ENCODE data around the gene ATP1A3.
A peak's percentile ranks its signal among the peaks of the same experiment; 100 is the strongest.
"Not testable (repeated sequence)": the region's sequence is repeated elsewhere in the genome, so short reads cannot be mapped to it uniquely, and the experiment has no call there.

Gene ATP1A3

DNA sequence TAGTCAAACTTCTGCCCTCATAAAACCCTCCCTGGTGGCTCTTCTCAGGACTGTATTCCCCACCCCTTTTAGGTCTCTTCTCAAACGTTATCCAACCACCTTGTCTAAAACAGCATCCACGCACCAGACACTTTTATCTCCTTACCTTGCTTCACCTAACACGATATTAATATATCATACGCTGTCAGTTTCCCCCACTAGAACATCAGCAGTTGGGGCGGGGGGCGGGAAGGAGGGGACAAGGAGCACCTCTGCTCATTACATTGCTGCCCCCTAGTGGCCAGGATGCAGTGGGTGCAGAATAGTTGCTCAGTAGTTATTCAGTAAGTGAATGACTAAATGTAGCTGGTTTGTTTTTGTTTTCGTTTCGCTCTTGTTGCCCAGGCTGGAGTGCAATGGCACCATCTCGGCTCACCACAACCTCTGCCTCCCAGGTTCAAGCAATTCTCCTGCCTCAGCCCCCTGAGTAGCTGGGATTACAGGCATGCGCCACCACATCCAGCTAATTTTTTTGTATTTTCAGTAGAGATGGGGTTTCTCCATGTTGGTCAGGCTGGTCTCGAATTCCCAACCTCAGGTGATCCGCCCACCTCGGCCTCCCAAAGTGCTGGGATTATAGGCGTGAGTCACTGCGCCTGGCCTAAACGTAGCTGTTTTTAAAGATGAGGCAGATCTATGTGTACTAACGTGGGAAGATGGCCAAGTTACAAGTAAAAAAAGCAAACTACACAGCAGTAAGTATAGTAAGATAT lies 40.8 kb upstream of the ATP1A3 start:
- H3K4me3 ChIP-seq (ENCODE audit: low read depth, low read length); in situ Hi-C loops (cut with HindIII; ENCODE audit: low sequenced_read_pairs): not testable (repeated sequence)
- peak; percentile 23 for DNase-seq (ENCODE audit: low read depth)
- TF ChIP-seq, protein P1, sequence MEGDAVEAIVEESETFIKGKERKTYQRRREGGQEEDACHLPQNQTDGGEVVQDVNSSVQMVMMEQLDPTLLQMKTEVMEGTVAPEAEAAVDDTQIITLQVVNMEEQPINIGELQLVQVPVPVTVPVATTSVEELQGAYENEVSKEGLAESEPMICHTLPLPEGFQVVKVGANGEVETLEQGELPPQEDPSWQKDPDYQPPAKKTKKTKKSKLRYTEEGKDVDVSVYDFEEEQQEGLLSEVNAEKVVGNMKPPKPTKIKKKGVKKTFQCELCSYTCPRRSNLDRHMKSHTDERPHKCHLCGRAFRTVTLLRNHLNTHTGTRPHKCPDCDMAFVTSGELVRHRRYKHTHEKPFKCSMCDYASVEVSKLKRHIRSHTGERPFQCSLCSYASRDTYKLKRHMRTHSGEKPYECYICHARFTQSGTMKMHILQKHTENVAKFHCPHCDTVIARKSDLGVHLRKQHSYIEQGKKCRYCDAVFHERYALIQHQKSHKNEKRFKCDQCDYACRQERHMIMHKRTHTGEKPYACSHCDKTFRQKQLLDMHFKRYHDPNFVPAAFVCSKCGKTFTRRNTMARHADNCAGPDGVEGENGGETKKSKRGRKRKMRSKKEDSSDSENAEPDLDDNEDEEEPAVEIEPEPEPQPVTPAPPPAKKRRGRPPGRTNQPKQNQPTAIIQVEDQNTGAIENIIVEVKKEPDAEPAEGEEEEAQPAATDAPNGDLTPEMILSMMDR (IDR thresholded peaks at IDR 0.05; ENCODE audit: low read depth, low read length, missing control alignments), result peak; percentile 86

DNA sequence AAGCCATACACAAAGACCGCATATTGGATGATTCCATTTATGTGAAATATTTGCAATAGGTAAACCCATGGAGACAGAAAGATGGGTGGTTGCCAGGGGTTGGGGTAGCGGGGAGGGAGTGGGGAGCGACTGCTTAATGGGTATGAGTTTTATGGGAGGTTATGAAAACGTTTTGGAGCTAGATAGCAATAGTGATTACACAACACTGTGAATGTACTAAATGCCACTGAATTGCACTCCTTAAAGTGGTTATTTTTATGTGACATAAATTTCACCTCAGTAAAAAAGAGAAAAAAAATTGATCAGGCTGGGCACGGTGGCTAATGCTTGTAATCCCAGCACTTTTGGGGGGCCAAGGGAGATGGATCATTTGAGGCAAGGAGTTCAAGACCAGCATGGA lies 39.4 kb upstream of the ATP1A3 start:
- DNase-seq (ENCODE audit: low read depth), result no peak
- in situ Hi-C loops (cut with HindIII; ENCODE audit: low sequenced_read_pairs), result no loop called here
- TF ChIP-seq, protein P1 (IDR thresholded peaks at IDR 0.05; ENCODE audit: low read depth, low read length, missing control alignments), result no peak
- no peak overlapping the region for H3K4me3 ChIP-seq (ENCODE audit: low read depth, low read length)

DNA sequence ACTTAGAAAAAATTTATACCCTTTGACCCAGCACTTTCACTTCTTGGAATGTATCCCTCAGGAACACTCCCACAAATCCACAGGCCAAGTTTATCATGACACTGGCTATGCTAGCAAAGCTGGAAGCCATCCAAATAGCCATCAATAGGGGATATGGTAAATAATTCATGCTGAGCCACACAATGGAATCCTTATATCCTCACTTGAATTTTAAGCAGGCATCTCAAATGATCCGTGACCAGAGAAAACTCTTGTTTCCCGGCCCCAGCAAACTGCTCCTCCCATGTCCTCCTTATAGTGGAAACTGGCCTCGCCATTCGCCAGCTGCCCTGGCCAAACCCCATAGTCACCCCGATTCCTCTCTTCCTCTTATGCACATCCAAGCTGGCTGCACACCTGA lies 38.4 kb upstream of the ATP1A3 start:
- in situ Hi-C loops (cut with HindIII; ENCODE audit: low sequenced_read_pairs), result no loop called here
- peak; percentile 70 for DNase-seq (ENCODE audit: low read depth)
- no peak overlapping the region for H3K4me3 ChIP-seq (ENCODE audit: low read depth, low read length)
- TF ChIP-seq, protein P1 (IDR thresholded peaks at IDR 0.05; ENCODE audit: low read depth, low read length, missing control alignments), result no peak

DNA sequence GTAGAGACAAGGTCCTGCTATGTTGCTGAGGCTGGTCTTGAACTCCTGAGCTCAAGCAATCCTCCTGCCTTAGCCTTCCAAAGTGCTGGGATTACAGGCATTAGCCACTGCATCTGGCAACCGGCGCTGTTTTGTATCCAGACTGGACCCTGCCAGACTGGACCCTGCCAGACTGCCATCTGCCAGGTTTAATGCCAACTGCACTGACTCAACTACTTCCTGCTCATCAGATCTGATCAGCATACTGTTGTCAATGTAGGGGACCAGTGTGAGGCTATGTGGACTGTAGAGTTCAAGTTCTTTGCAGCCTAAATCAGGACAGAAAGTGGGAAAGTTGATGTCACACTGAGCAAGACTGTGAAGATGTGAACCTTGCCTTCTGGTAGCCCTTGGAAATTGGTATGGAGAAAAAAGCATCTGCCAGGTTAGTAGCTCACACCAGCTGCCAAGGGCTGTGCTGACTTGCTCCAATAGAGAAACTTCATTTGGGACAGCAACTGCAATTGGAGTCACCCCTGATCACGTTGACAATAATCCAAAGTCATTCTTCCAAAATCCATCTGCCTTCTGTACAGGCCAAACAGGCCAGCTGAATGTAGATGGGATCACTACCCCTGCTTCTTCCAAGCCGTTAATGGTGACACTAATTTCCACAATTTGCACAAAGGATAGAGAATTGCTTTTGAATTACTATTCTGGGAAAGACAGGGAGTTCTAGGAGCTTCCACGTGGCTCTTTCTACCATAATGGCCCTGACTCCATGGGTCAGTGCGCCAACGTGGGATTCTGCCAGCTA lies 36.8 kb upstream of the ATP1A3 start:
- DNase-seq (ENCODE audit: low read depth), result no peak
- TF ChIP-seq, protein P1 (IDR thresholded peaks at IDR 0.05; ENCODE audit: low read depth, low read length, missing control alignments), result no peak
- no peak overlapping the region for H3K4me3 ChIP-seq (ENCODE audit: low read depth, low read length)
- in situ Hi-C loops (cut with HindIII; ENCODE audit: low sequenced_read_pairs), result no loop called here

DNA sequence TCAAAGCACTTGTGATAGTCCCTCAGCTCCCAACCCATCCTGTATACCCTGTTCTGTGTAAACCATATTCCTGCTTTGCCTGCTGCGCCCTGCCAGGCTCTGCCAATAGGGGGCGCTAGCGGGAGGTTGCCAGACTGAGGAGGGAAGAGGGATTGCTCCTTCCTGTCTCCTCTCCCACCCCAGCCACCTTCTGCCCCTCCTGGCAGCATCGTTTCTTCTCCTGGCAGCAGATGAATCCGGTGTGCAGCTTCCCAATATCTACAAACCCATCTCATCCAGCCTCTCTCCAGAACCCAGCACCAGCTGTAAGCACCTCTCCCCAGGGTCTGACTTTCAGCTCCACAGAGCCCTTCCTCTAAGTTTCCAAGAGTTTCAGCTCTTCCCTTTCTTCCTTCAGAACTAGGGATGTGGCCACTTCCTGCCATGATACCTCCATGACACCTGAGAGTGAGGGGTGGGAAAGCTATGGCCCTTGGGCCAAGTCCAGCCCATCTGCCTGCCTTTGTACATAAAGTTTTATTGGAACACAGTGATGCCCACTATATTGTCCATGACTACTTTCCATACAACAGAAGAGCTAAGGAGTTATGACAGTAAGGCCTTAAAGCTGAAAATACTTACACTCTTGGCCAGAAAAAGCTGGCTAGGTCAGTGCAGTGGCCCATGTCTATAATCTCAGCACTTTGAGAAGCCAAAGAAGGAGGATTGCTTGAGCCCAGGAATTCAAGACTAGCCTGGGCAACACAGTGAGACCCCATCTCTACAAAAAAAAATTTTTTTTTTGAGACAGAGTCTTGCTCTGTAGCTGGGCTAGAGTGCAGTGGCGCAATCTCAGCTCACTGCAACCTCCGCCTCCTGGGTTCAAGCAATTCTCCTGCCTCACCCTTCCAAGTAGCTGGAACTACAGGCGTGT lies 34.5 kb upstream of the ATP1A3 start:
- no peak overlapping the region for H3K4me3 ChIP-seq (ENCODE audit: low read depth, low read length)
- TF ChIP-seq, protein P1 (IDR thresholded peaks at IDR 0.05; ENCODE audit: low read depth, low read length, missing control alignments), result peak; percentile 37
- DNase-seq (ENCODE audit: low read depth), result no peak
- in situ Hi-C loops (cut with HindIII; ENCODE audit: low sequenced_read_pairs), result no loop called here

DNA sequence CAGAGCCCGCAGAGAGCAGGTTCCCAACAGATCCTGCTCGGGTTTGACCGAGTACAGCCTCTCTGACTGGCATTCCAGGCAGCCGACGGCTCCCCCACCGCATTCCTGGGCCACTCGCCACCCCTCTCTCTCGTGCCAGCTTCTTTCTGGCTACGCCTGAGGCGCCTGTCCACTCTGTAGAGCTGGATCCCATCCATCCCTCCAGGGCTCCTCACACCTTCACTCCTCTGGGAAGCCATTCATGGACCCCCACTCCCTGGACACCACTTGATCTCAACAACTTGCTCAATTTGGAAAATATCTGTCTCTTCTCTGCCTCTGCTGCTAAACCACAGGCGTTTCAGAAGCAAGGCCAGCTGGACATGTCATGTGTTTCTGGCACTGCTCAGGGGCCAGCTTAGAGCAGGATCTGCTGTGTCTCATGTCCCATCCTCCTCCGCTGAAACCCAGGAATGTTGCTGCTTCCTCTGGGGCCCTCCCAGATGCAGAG lies 30.6 kb upstream of the ATP1A3 start:
- in situ Hi-C loops (cut with HindIII; ENCODE audit: low sequenced_read_pairs), result no loop called here

More for the DNA sequence above, 30.6 kb upstream of the ATP1A3 start:
- TF ChIP-seq, protein P1 (IDR thresholded peaks at IDR 0.05; ENCODE audit: low read depth, low read length, missing control alignments), result no peak
- peak; percentile 6 for DNase-seq (ENCODE audit: low read depth)
- H3K4me3 ChIP-seq (ENCODE audit: low read depth, low read length), result no peak overlapping the region

Measured in astrocyte of the cerebellum (primary cell).